Peyer's patch (tissue), 4 donors: ENCODE results near the gene ZFYVE9.

ENCODE experiments used
- CTCF ChIP-seq, 6 experiments: fragments of 450-650 bp in 4 of 6; fragments of 200-600 bp in 2 of 6; sonication (generic) in 1 of 6; IDR thresholded peaks; one replicate each; pipeline ENCODE4 v1.5.1; 2017 to 2019; ENCODE audit warnings: antibody characterized with exemption in 6 of 6, mild to moderate bottlenecking in 3 of 6, moderate library complexity in 1 of 6
- POLR2A ChIP-seq, 2 donors: fragments of 450-650 bp; IDR thresholded peaks; one replicate each; pipeline ENCODE4 v1.5.1; 2017; ENCODE audit warnings: antibody characterized with exemption in 2 of 2, mild to moderate bottlenecking in 2 of 2, moderate library complexity in 2 of 2

- no peak for TF ChIP-seq POLR2A (IDR thresholded peaks at IDR 0.05)
- no peak for TF ChIP-seq CTCF (IDR thresholded peaks at IDR 0.05)
These were observed 49.6 kb downstream of the ZFYVE9 start for GRCh38 chr1:52191395-52191965.
